NCI-H146 treated with DMSO at 0.1 percent for 48 hours (cell line): ENCODE results near the gene PGAM1.
"Not testable (repeated sequence)": the region's sequence is repeated elsewhere in the genome, so short reads cannot be mapped to it uniquely, and the experiment has no call there.

Experiments used
- DNase-seq: peaks from one replicate; lab custom pipeline; 2025; ENCODE audit not compliant: unreplicated experiment; lab: John Stamatoyannopoulos, UW

Gene PGAM1

GRCh38 chr10:97407211-97407951 is 18.6 kb upstream of the PGAM1 start:
- peak; percentile 90 for DNase-seq

GRCh38 chr10:97407952-97408248 is 18.1 kb upstream of the PGAM1 start:
- DNase-seq = no peak

- no peak for DNase-seq
Measured at GRCh38 chr10:97408496-97408992, 17.4 kb upstream of the PGAM1 start.

- DNase-seq = no peak
Measured at GRCh38 chr10:97411406-97411805, 14.6 kb upstream of the PGAM1 start.

GRCh38 chr10:97412891-97413304 is 13.1 kb upstream of the PGAM1 start:
- no peak for DNase-seq

- no peak for DNase-seq
Measured at GRCh38 chr10:97416565-97416964, 9.4 kb upstream of the PGAM1 start.

GRCh38 chr10:97423757-97424098 is 2.3 kb upstream of the PGAM1 start:
- not testable (repeated sequence) for DNase-seq

- DNase-seq = no peak
Measured at GRCh38 chr10:97426776-97427570, 982 bp downstream of the PGAM1 start.

- no peak for DNase-seq
Measured at GRCh38 chr10:97427571-97428179, 1.7 kb downstream of the PGAM1 start.

- DNase-seq = no peak
Measured at GRCh38 chr10:97428572-97428981, 2.6 kb downstream of the PGAM1 start.

- DNase-seq = no peak
Measured at GRCh38 chr10:97434055-97434454, 8.1 kb downstream of the PGAM1 start.

- DNase-seq = no peak
Measured at GRCh38 chr10:97434557-97434956, 8.6 kb downstream of the PGAM1 start.

- DNase-seq = no peak
Measured at GRCh38 chr10:97435211-97435610, 9.2 kb downstream of the PGAM1 start.

- no peak for DNase-seq
Measured at GRCh38 chr10:97442277-97442676, 16.3 kb downstream of the PGAM1 start.

- DNase-seq = no peak
Measured at GRCh38 chr10:97444212-97444611, 18.2 kb downstream of the PGAM1 start.

- DNase-seq = no peak
Measured at GRCh38 chr10:97445357-97445721, 19.3 kb downstream of the PGAM1 start.

GRCh38 chr10:97445722-97446639 is 20.0 kb downstream of the PGAM1 start, which contains the start of the genes EXOSC1 and ZDHHC16:
Gene EXOSC1 (minus strand): TSS chr10:97446006. CDS start chr10:97445985, 21 bp downstream.
Gene ZDHHC16 (plus strand): TSS chr10:97446175. CDS start chr10:97451676, 5,501 bp downstream.
- DNase-seq = peak; percentile 96

GRCh38 chr10:97450828-97451227 is 24.8 kb downstream of the PGAM1 start:
- DNase-seq = no peak

GRCh38 chr10:97451605-97452004 is 25.6 kb downstream of the PGAM1 start:
- DNase-seq = no peak

- no peak for DNase-seq
Measured at GRCh38 chr10:97452352-97452751, 26.4 kb downstream of the PGAM1 start.
